Pulmonary artery endothelial cell (primary cell): Measurements from ENCODE around the gene ZCCHC24. TPM values are rescaled to one million over a fixed set of nuclear protein-coding genes. Genes with fewer than 3 reads are reported as not detected.

Experiments used
- DNase-seq: peaks from one replicate; pipeline ENCODE4 v3.0.0-alpha.2; 2011; ENCODE audit warnings: low read depth, low spot score
- total RNA-seq: library from RNA; depleted of rRNA; stranded (reverse); fragments of >200 nt; gene quantifications from 2 replicates; pipeline ENCODE4 v1.2.3, GENCODE V29; 2014

ZCCHC24 gene
- total RNA-seq, 1 donor from 2014 or later, result 5.1 TPM

- DNase-seq, result no peak
Observed at GRCh38 chr10:79372871-79373270, 72.6 kb downstream of the ZCCHC24 start.

- DNase-seq, result no peak
Observed at GRCh38 chr10:79367426-79368189, 77.8 kb downstream of the ZCCHC24 start.

GRCh38 chr10:79361726-79362397, 83.6 kb downstream of the ZCCHC24 start:
- no peak for DNase-seq

GRCh38 chr10:79360499-79361342, 84.7 kb downstream of the ZCCHC24 start:
- no peak for DNase-seq

- no peak for DNase-seq
Observed at GRCh38 chr10:79359816-79360498, 85.5 kb downstream of the ZCCHC24 start.

GRCh38 chr10:79358811-79359210, 86.6 kb downstream of the ZCCHC24 start:
- DNase-seq, result no peak

- no peak for DNase-seq
Observed at GRCh38 chr10:79357180-79357579, 88.2 kb downstream of the ZCCHC24 start.

- DNase-seq, result no peak
Observed at GRCh38 chr10:79356104-79356503, 89.3 kb downstream of the ZCCHC24 start.

- DNase-seq, result no peak
Observed at GRCh38 chr10:79355420-79356017, 89.9 kb downstream of the ZCCHC24 start.

- DNase-seq, result no peak
Observed at GRCh38 chr10:79354615-79355014, 90.8 kb downstream of the ZCCHC24 start.

GRCh38 chr10:79354141-79354540, 91.3 kb downstream of the ZCCHC24 start:
- no peak for DNase-seq

GRCh38 chr10:79353726-79354125, 91.7 kb downstream of the ZCCHC24 start:
- DNase-seq, result no peak

GRCh38 chr10:79353000-79353406, 92.4 kb downstream of the ZCCHC24 start:
- no peak for DNase-seq

- no peak for DNase-seq
Observed at GRCh38 chr10:79352035-79352877, 93.2 kb downstream of the ZCCHC24 start.

GRCh38 chr10:79351332-79351731, 94.1 kb downstream of the ZCCHC24 start:
- no peak for DNase-seq

- DNase-seq, result no peak
Observed at GRCh38 chr10:79350407-79351154, 94.8 kb downstream of the ZCCHC24 start.

GRCh38 chr10:79349766-79350406, 95.5 kb downstream of the ZCCHC24 start:
- DNase-seq, result no peak

GRCh38 chr10:79349072-79349491, 96.3 kb downstream of the ZCCHC24 start:
- DNase-seq, result no peak

- no peak for DNase-seq
Observed at GRCh38 chr10:79348640-79348988, 96.8 kb downstream of the ZCCHC24 start.
